ENCODE data around the gene INKA1.
"Not testable (repeated sequence)": the region's sequence is repeated elsewhere in the genome, so short reads cannot be mapped to it uniquely, and the experiment has no call there.

INKA1 gene

GRCh38 chr3:49781415-49782199, 21.5 kb upstream of the INKA1 start:
- H3K27me3 ChIP-seq (ENCODE audit: control insufficient read depth in 1 of 2, insufficient read depth in 1 of 2, low read length in 2 of 2) = no peaks in the 10 kb centered on the region
- 67% methylated on average over 4 of the region's 5 CpGs for WGBS

GRCh38 chr3:49782277-49782676, 20.8 kb upstream of the INKA1 start:
- H4K8ac ChIP-seq (ENCODE audit: low read length) = not testable (repeated sequence)
- H3K4me1 ChIP-seq (ENCODE audit: control insufficient read depth, insufficient read depth, low read depth, low read length) = peaks cover 20% of the 10 kb centered on the region
- WGBS = 93% methylated on average over 9 of the region's 9 CpGs

More at GRCh38 chr3:49781415-49782199, 21.5 kb upstream of the INKA1 start:
- H2AK5ac ChIP-seq (ENCODE audit: low read length, severe bottlenecking) = no peak overlapping the region
- H3K27ac ChIP-seq (ENCODE audit: low read length, poor library complexity, severe bottlenecking) = peak overlapping the region; percentile 8
- no peak overlapping the region for H2BK5ac ChIP-seq (ENCODE audit: low read depth, low read length, poor library complexity, severe bottlenecking)
- H3K14ac ChIP-seq (ENCODE audit: low read length in 2 of 2) = no peak overlapping the region
- H3K4ac ChIP-seq (ENCODE audit: low read depth in 1 of 2, low read length in 2 of 2) = no peak overlapping the region
- H3K4me1 ChIP-seq (ENCODE audit: control insufficient read depth, insufficient read depth, low read depth, low read length) = peaks cover 14% of the 10 kb centered on the region
- H3K4me3 ChIP-seq (ENCODE audit: insufficient read depth in 1 of 2, low read depth in 1 of 2, low read length in 2 of 2) = no peak overlapping the region
- no peaks in the 10 kb centered on the region for H3K79me1 ChIP-seq (replicated peaks; ENCODE audit: low read length, poor library complexity, severe bottlenecking)
- no peak overlapping the region for H2BK12ac ChIP-seq (ENCODE audit: low read length in 2 of 2)
- H3K4me2 ChIP-seq (ENCODE audit: low read length, poor library complexity, severe bottlenecking) = no peak overlapping the region
- H3K36me3 ChIP-seq (ENCODE audit: control insufficient read depth in 1 of 2, insufficient read depth in 2 of 2, low read depth in 1 of 2, low read length in 2 of 2) = peaks cover 33 to 42% of the 10 kb centered on the region in 2 experiments
- no peak overlapping the region for H3K23ac ChIP-seq (ENCODE audit: low read length in 2 of 2)
- H2AFZ ChIP-seq (ENCODE audit: low read depth, low read length) = no peak overlapping the region
- peak; percentile 69 for DNase-seq
- H3K9ac ChIP-seq (ENCODE audit: low read length) = no peak overlapping the region
- no peak overlapping the region for H3K18ac ChIP-seq (ENCODE audit: low read depth in 1 of 2, low read length in 2 of 2)
- H2BK120ac ChIP-seq (ENCODE audit: low read depth, low read length) = no peak overlapping the region
- no peak overlapping the region for H4K91ac ChIP-seq (ENCODE audit: low read length)
- H4K8ac ChIP-seq (ENCODE audit: low read length) = no peak overlapping the region
- no peak overlapping the region for H2BK15ac ChIP-seq (ENCODE audit: low read depth, poor library complexity, severe bottlenecking)
- H3K9me3 ChIP-seq (ENCODE audit: control insufficient read depth, low read length) = no peaks in the 10 kb centered on the region

GRCh38 chr3:49785565-49786356, 17.3 kb upstream of the INKA1 start:
- WGBS = 5% methylated on average over 44 of the region's 50 CpGs
- H3K9ac ChIP-seq (ENCODE audit: low read length) = peak overlapping the region; percentile 97
- H2BK120ac ChIP-seq (ENCODE audit: low read depth, low read length) = no peak overlapping the region
- peak; percentile 62 for DNase-seq
- H4K8ac ChIP-seq (ENCODE audit: low read length) = no peak overlapping the region
- peak overlapping the region; percentile 52 to 82 for H3K18ac ChIP-seq (ENCODE audit: low read depth in 1 of 2, low read length in 2 of 2)
- H3K4me3 ChIP-seq (ENCODE audit: insufficient read depth in 1 of 2, low read depth in 1 of 2, low read length in 2 of 2) = peak overlapping the region; percentile 90 to 93
- no peak overlapping the region for H2BK5ac ChIP-seq (ENCODE audit: low read depth, low read length, poor library complexity, severe bottlenecking)
- no peak overlapping the region for H2AFZ ChIP-seq (ENCODE audit: low read depth, low read length)
- no peaks in the 10 kb centered on the region for H3K9me3 ChIP-seq (ENCODE audit: control insufficient read depth, low read length)
- peak overlapping the region in 1 of 2 experiments; percentile 53 for H3K23ac ChIP-seq (ENCODE audit: low read length in 2 of 2)
- H2BK15ac ChIP-seq (ENCODE audit: low read depth, poor library complexity, severe bottlenecking) = peak overlapping the region; percentile 49
- peaks cover 23% of the 10 kb centered on the region in 2 experiments for H3K36me3 ChIP-seq (ENCODE audit: control insufficient read depth in 1 of 2, insufficient read depth in 2 of 2, low read depth in 1 of 2, low read length in 2 of 2)
- peak overlapping the region; percentile 41 for H4K91ac ChIP-seq (ENCODE audit: low read length)
- peaks cover 4% of the 10 kb centered on the region for H3K79me1 ChIP-seq (replicated peaks; ENCODE audit: low read length, poor library complexity, severe bottlenecking)
- peak overlapping the region; percentile 50 for H3K27ac ChIP-seq (ENCODE audit: low read length, poor library complexity, severe bottlenecking)
- no peak overlapping the region for H2AK5ac ChIP-seq (ENCODE audit: low read length, severe bottlenecking)
- no peak overlapping the region for H2BK12ac ChIP-seq (ENCODE audit: low read length in 2 of 2)
- peak overlapping the region; percentile 47 to 63 for H3K4ac ChIP-seq (ENCODE audit: low read depth in 1 of 2, low read length in 2 of 2)
- no peaks in the 10 kb centered on the region for H3K27me3 ChIP-seq (ENCODE audit: control insufficient read depth in 1 of 2, insufficient read depth in 1 of 2, low read length in 2 of 2)
- H3K4me1 ChIP-seq (ENCODE audit: control insufficient read depth, insufficient read depth, low read depth, low read length) = peaks cover 14% of the 10 kb centered on the region
- peak overlapping the region; percentile 86 for H3K4me2 ChIP-seq (ENCODE audit: low read length, poor library complexity, severe bottlenecking)
- H3K14ac ChIP-seq (ENCODE audit: low read length in 2 of 2) = peak overlapping the region in 1 of 2 experiments; percentile 13

More at GRCh38 chr3:49782277-49782676, 20.8 kb upstream of the INKA1 start:
- not testable (repeated sequence) for H3K79me1 ChIP-seq (replicated peaks; ENCODE audit: low read length, poor library complexity, severe bottlenecking); H2BK120ac ChIP-seq (ENCODE audit: low read depth, low read length); H3K23ac ChIP-seq (ENCODE audit: low read length in 2 of 2); H3K18ac ChIP-seq (ENCODE audit: low read depth in 1 of 2, low read length in 2 of 2); H3K14ac ChIP-seq (ENCODE audit: low read length in 2 of 2); H4K91ac ChIP-seq (ENCODE audit: low read length); H3K4ac ChIP-seq (ENCODE audit: low read depth in 1 of 2, low read length in 2 of 2); H3K4me3 ChIP-seq (ENCODE audit: insufficient read depth in 1 of 2, low read depth in 1 of 2, low read length in 2 of 2); H2BK15ac ChIP-seq (ENCODE audit: low read depth, poor library complexity, severe bottlenecking); H3K4me2 ChIP-seq (ENCODE audit: low read length, poor library complexity, severe bottlenecking); H3K9me3 ChIP-seq (ENCODE audit: control insufficient read depth, low read length); DNase-seq; H3K9ac ChIP-seq (ENCODE audit: low read length); H2AK5ac ChIP-seq (ENCODE audit: low read length, severe bottlenecking); H2BK12ac ChIP-seq (ENCODE audit: low read length in 2 of 2); H3K27me3 ChIP-seq (ENCODE audit: control insufficient read depth in 1 of 2, insufficient read depth in 1 of 2, low read length in 2 of 2); H3K27ac ChIP-seq (ENCODE audit: low read length, poor library complexity, severe bottlenecking); H2AFZ ChIP-seq (ENCODE audit: low read depth, low read length); H2BK5ac ChIP-seq (ENCODE audit: low read depth, low read length, poor library complexity, severe bottlenecking)
- H3K36me3 ChIP-seq (ENCODE audit: control insufficient read depth in 1 of 2, insufficient read depth in 2 of 2, low read depth in 1 of 2, low read length in 2 of 2) = peaks cover 27 to 40% of the 10 kb centered on the region in 2 experiments

All from mesenchymal stem cell (in vitro differentiated cells and primary cell).